Measurements from ENCODE around the gene AP4S1. TPM values are rescaled to one million over a fixed set of nuclear protein-coding genes. Genes with fewer than 3 reads are reported as not detected.

The AP4S1 gene
- total and polyA plus RNA-seq, 8 donors = 0.45 to 15.6 (median 5.0) TPM; not detected in 1

GRCh38 chr14:31075144-31075543 lies 49.7 kb downstream of the AP4S1 start:
- 92 to 98% (median 95%) methylated on average over 2 of the region's 2 CpGs for WGBS, 5 donors
- Histone ChIP-seq H3K36me3 (peaks cover 0 to 33% (median 16%) of the 10 kb centered on the region in 4 donors), H3K4me1 (peaks cover 0 to 6% (median 1%) of the 10 kb centered on the region in 4 donors), H3K9me3 (no peaks in the 10 kb centered on the region), H3K4me3 (no peak overlapping the region), H3K27me3 (no peaks in the 10 kb centered on the region), H3K27ac (no peak overlapping the region)
- DNase-seq = no peak
- intact Hi-C loops (cut with DNase I; ENCODE audit: low total_unique reads) = no loop called here
- no peak for TF ChIP-seq POLR2AphosphoS5 (IDR thresholded peaks at IDR 0.05)
- no peak for TF ChIP-seq EP300 (IDR thresholded peaks at IDR 0.05)
- TF ChIP-seq CTCF (IDR thresholded peaks at IDR 0.05) = no peak
- no peak for TF ChIP-seq POLR2A (IDR thresholded peaks at IDR 0.05)

DNA sequence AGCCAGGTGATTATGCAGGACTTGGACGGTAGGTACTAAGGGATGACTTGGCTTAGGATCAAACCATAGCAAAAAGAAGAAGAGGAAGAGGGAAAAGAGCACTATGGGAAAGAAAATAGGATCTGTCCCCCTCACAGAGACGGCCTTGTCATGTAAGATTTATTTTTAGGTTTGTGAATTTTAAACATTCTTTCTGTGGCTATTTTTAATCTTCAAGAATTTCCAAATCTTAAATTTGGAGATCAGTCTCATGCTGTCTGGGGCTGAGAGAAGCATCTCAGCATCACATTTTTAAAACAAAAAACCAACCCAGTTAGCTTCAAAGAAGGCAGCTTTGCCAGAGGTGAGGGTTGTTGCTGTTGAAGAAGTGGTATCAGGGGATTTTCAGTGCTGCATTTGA lies 53.3 kb downstream of the AP4S1 start:
- peaks cover 0 to 26% (median 15%) of the 10 kb centered on the region in 4 donors for H3K36me3 ChIP-seq
- H3K4me3 ChIP-seq = no peak overlapping the region
- H3K27ac ChIP-seq = no peak overlapping the region
- no peak for DNase-seq
- H3K27me3 ChIP-seq = no peaks in the 10 kb centered on the region
- peaks cover 0 to 6% (median 3%) of the 10 kb centered on the region in 4 donors for H3K4me1 ChIP-seq
- TF ChIP-seq POLR2AphosphoS5 (IDR thresholded peaks at IDR 0.05) (no peak), POLR2A (IDR thresholded peaks at IDR 0.05) (no peak), CTCF (IDR thresholded peaks at IDR 0.05) (no peak), EP300 (IDR thresholded peaks at IDR 0.05) (no peak)
- intact Hi-C loops (cut with DNase I; ENCODE audit: low total_unique reads) = no loop called here
- WGBS, 5 donors = 31 to 55% (median 48%) methylated on average over 2 of the region's 2 CpGs
- H3K9me3 ChIP-seq = no peaks in the 10 kb centered on the region

DNA sequence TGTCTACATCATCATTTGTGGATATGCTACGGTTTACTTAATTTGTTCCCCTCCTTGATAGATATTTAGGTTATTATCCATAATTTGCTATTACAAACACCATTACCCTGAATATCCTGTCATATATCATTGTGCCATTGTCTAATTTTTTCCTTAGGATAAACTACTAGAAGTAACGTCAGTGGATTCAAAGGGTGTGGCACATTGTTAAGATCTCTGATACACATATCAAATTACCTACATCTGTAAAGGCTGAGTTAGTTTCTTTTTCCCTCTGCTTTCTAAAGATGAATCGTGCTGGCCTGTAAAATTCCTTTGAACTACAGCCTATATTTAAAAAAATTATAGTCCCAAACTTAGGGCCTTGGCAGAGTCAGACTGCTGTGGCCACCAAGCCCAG lies 54.6 kb downstream of the AP4S1 start:
- peaks cover 0 to 11% (median 3%) of the 10 kb centered on the region in 4 donors for H3K4me1 ChIP-seq
- no peak overlapping the region for H3K4me3 ChIP-seq
- no peak overlapping the region for H3K27ac ChIP-seq
- H3K27me3 ChIP-seq = no peaks in the 10 kb centered on the region
- no peaks in the 10 kb centered on the region for H3K9me3 ChIP-seq
- TF ChIP-seq POLR2AphosphoS5 (IDR thresholded peaks at IDR 0.05) (no peak), EP300 (IDR thresholded peaks at IDR 0.05) (no peak), POLR2A (IDR thresholded peaks at IDR 0.05) (no peak), CTCF (IDR thresholded peaks at IDR 0.05) (no peak)
- intact Hi-C loops (cut with DNase I; ENCODE audit: low total_unique reads) = loop anchor here (10.0 kb wide), 1 partner anchor 95 kb away; no protein-coding TSS in a partner anchor
- H3K36me3 ChIP-seq = peaks cover 0 to 18% (median 14%) of the 10 kb centered on the region in 4 donors
- 40 to 45% (median 42%) methylated on average over 3 of the region's 3 CpGs for WGBS, 5 donors
- peak in 1 of 2 donors; percentile 19 for DNase-seq

DNA sequence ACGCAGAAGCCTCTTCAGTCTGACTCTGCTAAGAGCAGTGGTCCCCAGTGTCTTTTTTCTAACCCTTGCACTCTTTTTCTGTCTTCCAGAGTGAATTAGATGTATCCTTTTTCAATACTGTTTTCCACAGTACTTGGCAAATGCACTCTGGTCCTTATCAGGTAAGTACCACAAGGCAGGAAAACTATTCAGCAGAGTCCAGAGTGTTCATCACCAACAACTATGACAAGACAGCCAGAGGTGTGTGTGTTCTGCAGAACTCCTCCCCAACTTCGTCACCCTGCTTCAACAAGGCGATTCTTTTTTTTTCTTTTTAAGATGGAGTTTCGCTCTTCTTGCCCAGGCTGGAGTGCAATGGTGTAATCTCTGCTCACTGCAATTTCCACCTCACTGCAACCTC lies 55.0 kb downstream of the AP4S1 start:
- Histone ChIP-seq H3K36me3 (peaks cover 0 to 20% (median 17%) of the 10 kb centered on the region in 4 donors), H3K27me3 (no peaks in the 10 kb centered on the region), H3K27ac (no peak overlapping the region), H3K4me1 (peaks cover 0 to 11% (median 3%) of the 10 kb centered on the region in 4 donors), H3K4me3 (no peak overlapping the region), H3K9me3 (no peaks in the 10 kb centered on the region)
- intact Hi-C loops (cut with DNase I; ENCODE audit: low total_unique reads) = loop anchor here (10.0 kb wide), 1 partner anchor 96 kb away; no protein-coding TSS in a partner anchor
- TF ChIP-seq CTCF (IDR thresholded peaks at IDR 0.05) (no peak), EP300 (IDR thresholded peaks at IDR 0.05) (no peak), POLR2A (IDR thresholded peaks at IDR 0.05) (no peak), POLR2AphosphoS5 (IDR thresholded peaks at IDR 0.05) (no peak)
- WGBS, 5 donors = 84 to 91% (median 87%) methylated on average over 4 of the region's 4 CpGs
- no peak for DNase-seq

All from stomach (tissue), 9 donors.